GM13976 (cell line): ENCODE results near the gene MLIP.

Experiments used
- DNase-seq: peaks from one replicate; pipeline ENCODE4 v3.0.0; 2012; ENCODE audit warnings: low spot score
- CTCF ChIP-seq: IDR thresholded peaks from 2 replicates; pipeline ENCODE4 v1.5.1; 2012; ENCODE audit warnings: borderline replicate concordance, mild to moderate bottlenecking; ENCODE audit not compliant: insufficient read depth; ENCODE audit errors: extremely low read depth, missing control alignments, control extremely low read depth
- in situ Hi-C: fragments of 300-500 bp; cut with MboI; formaldehyde crosslinking; loops from one replicate; pipeline ENCODE4 v1.12.0; 2022; ENCODE audit warnings: low sequenced_read_pairs, mixed read lengths, inconsistent platforms; ENCODE audit not compliant: unreplicated experiment

Gene MLIP

GRCh38 chr6:54254886-54255285, 143.6 kb downstream of the MLIP start:
- in situ Hi-C loops, result no loop called here
- DNase-seq, result no peak
- no peak for TF ChIP-seq CTCF

GRCh38 chr6:54255886-54256285, 144.6 kb downstream of the MLIP start:
- TF ChIP-seq CTCF, result no peak
- in situ Hi-C loops, result no loop called here
- DNase-seq, result no peak

GRCh38 chr6:54260025-54260424, 148.8 kb downstream of the MLIP start:
- no peak for DNase-seq
- TF ChIP-seq CTCF, result no peak
- in situ Hi-C loops, result no loop called here

GRCh38 chr6:54262499-54262898, 151.3 kb downstream of the MLIP start:
- in situ Hi-C loops, result no loop called here
- TF ChIP-seq CTCF, result no peak
- no peak for DNase-seq

GRCh38 chr6:54262971-54263370, 151.7 kb downstream of the MLIP start:
- no peak for DNase-seq
- in situ Hi-C loops, result no loop called here
- TF ChIP-seq CTCF, result no peak

GRCh38 chr6:54264581-54265272, 153.5 kb downstream of the MLIP start:
- no peak for DNase-seq
- TF ChIP-seq CTCF, result no peak
- in situ Hi-C loops, result no loop called here
